PC-3 (cell line): ENCODE measurements around the gene MED12L. TPM values are rescaled to one million over a fixed set of nuclear protein-coding genes. Genes with fewer than 3 reads are reported as not detected.
"Not testable (repeated sequence)": the region's sequence is repeated elsewhere in the genome, so short reads cannot be mapped to it uniquely, and the experiment has no call there.

Experiments used
- ATAC-seq: fragments of 200-7000 bp; cut with Tn5 transposase; 2 replicates; pipeline ENCODE4 v1.9.1; 2020; ENCODE audit warnings: mild to moderate bottlenecking, moderate library complexity
- BruUV-seq: library from RNA; stranded (reverse); fragments of 400-500 nt; replicated peaks from 2 replicates; lab custom pipeline; 2021; lab: Mats Ljungman, UMichigan
- CTCF ChIA-PET: fragments of 300-600 bp; sonication (Branson Sonifier 250); formaldehyde crosslinking; loops from one replicate; lab custom pipeline; 2022; ENCODE audit warnings: antibody characterized with exemption; lab: Charles Lee
- POLR2A ChIA-PET: fragments of 300-600 bp; sonication (Branson Sonifier 250); formaldehyde crosslinking; loops from one replicate; lab custom pipeline; 2022; ENCODE audit warnings: antibody characterized with exemption; ENCODE audit not compliant: unreplicated experiment; lab: Charles Lee
- DNase-seq: peaks from one replicate; pipeline ENCODE4 v3.0.0-alpha.2; 2015
- H2AFZ ChIP-seq: fragments of 300-600 bp; sonication (generic); 2 replicates; pipeline ENCODE4 v1.6.0; 2016; ENCODE audit warnings: antibody characterized with exemption, low read length
- H3F3A ChIP-seq: fragments of 300-600 bp; sonication (generic); one replicate; pipeline ENCODE4 v1.6.0; 2017; ENCODE audit warnings: antibody characterized with exemption, low read length, control low read depth, mild to moderate bottlenecking; ENCODE audit not compliant: unreplicated experiment
- H3K27ac ChIP-seq: fragments of 300-600 bp; sonication (generic); 2 replicates; pipeline ENCODE4 v1.5.1; 2016; ENCODE audit warnings: mild to moderate bottlenecking, low read length
- H3K27me3 ChIP-seq: fragments of 300-600 bp; sonication (generic); 2 replicates; pipeline ENCODE4 v1.6.1; 2016; ENCODE audit warnings: low read length, mixed read lengths
- H3K36me3 ChIP-seq: fragments of 300-600 bp; sonication (generic); 2 replicates; pipeline ENCODE4 v1.6.1; 2016; ENCODE audit warnings: low read depth, mixed run types, low read length, mixed read lengths
- H3K4me1 ChIP-seq: fragments of 300-600 bp; sonication (generic); 2 replicates; pipeline ENCODE4 v1.5.1; 2016; ENCODE audit warnings: low read length; ENCODE audit not compliant: insufficient read depth
- H3K4me2 ChIP-seq: fragments of 300-600 bp; sonication (generic); 2 replicates; pipeline ENCODE4 v1.6.0; 2016; ENCODE audit warnings: low read length
- H3K4me3 ChIP-seq: fragments of 300-600 bp; sonication (generic); 2 replicates; pipeline ENCODE4 v1.5.1; 2016; ENCODE audit warnings: mild to moderate bottlenecking, low read length, mixed read lengths
- H3K79me2 ChIP-seq: fragments of 300-600 bp; sonication (generic); 2 replicates; pipeline ENCODE4 v1.6.1; 2017; ENCODE audit warnings: low read length, mixed read lengths
- H3K9ac ChIP-seq: fragments of 300-600 bp; sonication (generic); 2 replicates; pipeline ENCODE4 v1.6.0; 2016; ENCODE audit warnings: mild to moderate bottlenecking, low read length
- H3K9me2 ChIP-seq: fragments of 300-600 bp; sonication (generic); replicated peaks from 2 replicates; pipeline ENCODE4 v1.6.1; 2016; ENCODE audit warnings: mixed run types, low read length, mixed read lengths
- H3K9me3 ChIP-seq: fragments of 300-600 bp; sonication (generic); 2 replicates; pipeline ENCODE4 v1.6.1; 2016; ENCODE audit warnings: low read length, mixed read lengths
- H4K20me1 ChIP-seq: fragments of 300-600 bp; sonication (generic); 2 replicates; pipeline ENCODE4 v1.6.1; 2016; ENCODE audit warnings: low read length, mixed read lengths
- CTCF ChIP-seq: fragments of 300-600 bp; sonication (generic); conservative IDR thresholded peaks from 2 replicates; pipeline ENCODE4 v1.5.1; 2017; ENCODE audit warnings: antibody characterized with exemption, low read depth, mild to moderate bottlenecking, low read length
- EZH2 ChIP-seq: fragments of 300-600 bp; sonication (generic); IDR thresholded peaks from one replicate; pipeline ENCODE4 v1.6.1; 2017; ENCODE audit warnings: antibody characterized with exemption, mild to moderate bottlenecking, low read length; ENCODE audit not compliant: unreplicated experiment
- EZH2phosphoT487 ChIP-seq: fragments of 300-600 bp; sonication (generic); IDR thresholded peaks from 2 replicates; pipeline ENCODE4 v1.6.1; 2018; ENCODE audit warnings: mild to moderate bottlenecking, antibody characterized with exemption, low read length, borderline replicate concordance
- intact Hi-C: fragments of 100-400 bp; cut with micrococcal nuclease; formaldehyde crosslinking; loops from 2 replicates; pipeline ENCODE4 v1.9.0; 2023
- total RNA-seq: library from RNA; depleted of rRNA; stranded (reverse); fragments of >200 nt; gene quantifications from 2 replicates; pipeline ENCODE4 v1.2.3, GENCODE V29; 2014

Gene MED12L
- total RNA-seq, 1 experiment from 2014 or later: 0.55 TPM

- H3K27me3 ChIP-seq: no peaks in the 10 kb centered on the region
- CTCF ChIA-PET: no interaction called here
- H3K27ac ChIP-seq: no peak overlapping the region
- no peak for ATAC-seq
- H3K9me2 ChIP-seq: no peaks in the 10 kb centered on the region
- BruUV-seq: no TSS peak
- intact Hi-C loops: no loop called here
- H3K4me3 ChIP-seq: no peak overlapping the region
- H3K36me3 ChIP-seq: no peaks in the 10 kb centered on the region
- no peaks in the 10 kb centered on the region for H3K9me3 ChIP-seq
- no peak overlapping the region for H2AFZ ChIP-seq
- no peaks in the 10 kb centered on the region for H3K79me2 ChIP-seq
- DNase-seq: no peak
- no peak overlapping the region for H3K9ac ChIP-seq
- POLR2A ChIA-PET: no interaction called here
- no peak overlapping the region for H3K4me2 ChIP-seq
- TF ChIP-seq EZH2phosphoT487: no peak
- TF ChIP-seq EZH2: no peak
- TF ChIP-seq CTCF: no peak
- H4K20me1 ChIP-seq: no peaks in the 10 kb centered on the region
- H3F3A ChIP-seq: no peaks in the 10 kb centered on the region
- no peaks in the 10 kb centered on the region for H3K4me1 ChIP-seq
Observed at GRCh38 chr3:151387842-151388241, 302.4 kb downstream of the MED12L start.

- H3K9me3 ChIP-seq: no peaks in the 10 kb centered on the region
- H3K4me3 ChIP-seq: no peak overlapping the region
- H3K27ac ChIP-seq: no peak overlapping the region
- no peak for ATAC-seq
- H3K9ac ChIP-seq: no peak overlapping the region
- no peaks in the 10 kb centered on the region for H4K20me1 ChIP-seq
- H3K9me2 ChIP-seq: no peaks in the 10 kb centered on the region
- no peak overlapping the region for H3K4me2 ChIP-seq
- ChIA-PET CTCF (no interaction called here), POLR2A (no interaction called here)
- no peaks in the 10 kb centered on the region for H3K27me3 ChIP-seq
- no peak for DNase-seq
- no peaks in the 10 kb centered on the region for H3F3A ChIP-seq
- intact Hi-C loops: no loop called here
- no peaks in the 10 kb centered on the region for H3K79me2 ChIP-seq
- peaks cover 16% of the 10 kb centered on the region for H3K4me1 ChIP-seq
- no TSS peak for BruUV-seq
- H2AFZ ChIP-seq: no peak overlapping the region
- H3K36me3 ChIP-seq: no peaks in the 10 kb centered on the region
- no peak for TF ChIP-seq EZH2
- no peak for TF ChIP-seq EZH2phosphoT487
- TF ChIP-seq CTCF: no peak
Observed at GRCh38 chr3:151391720-151392119, 306.3 kb downstream of the MED12L start.

DNA sequence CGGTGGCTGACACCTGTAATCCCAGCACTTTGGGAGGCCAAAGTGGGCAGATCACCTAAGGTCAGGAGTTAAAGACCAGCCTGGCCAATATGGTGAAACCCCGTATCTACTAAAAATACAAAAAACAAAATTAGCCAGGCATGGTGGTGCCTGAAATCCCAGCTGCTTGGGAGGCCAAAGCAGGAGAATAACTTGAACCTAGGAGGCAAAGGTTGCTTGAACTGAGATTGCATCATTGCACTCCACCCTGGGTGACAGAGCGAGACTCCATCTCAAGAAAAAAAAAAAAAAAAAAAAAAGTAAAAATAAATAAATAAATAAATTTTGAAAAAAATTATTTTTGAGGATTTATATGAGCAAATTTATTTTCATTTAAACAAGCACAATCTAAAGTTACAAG, 306.7 kb downstream of the MED12L start:
- H2AFZ ChIP-seq, DNase-seq, H3K27ac ChIP-seq, H3K9me2 ChIP-seq, H3K4me2 ChIP-seq, H4K20me1 ChIP-seq, H3F3A ChIP-seq, ATAC-seq, H3K27me3 ChIP-seq, BruUV-seq, intact Hi-C loops, H3K79me2 ChIP-seq, H3K4me3 ChIP-seq, H3K9ac ChIP-seq, H3K9me3 ChIP-seq, CTCF ChIA-PET, POLR2A ChIA-PET, H3K36me3 ChIP-seq: not testable (repeated sequence)
- H3K4me1 ChIP-seq: peaks cover 16% of the 10 kb centered on the region
